Glomerular visceral epithelial cell (primary cell): ENCODE data around the gene PNMA8C.
A peak's percentile ranks its signal among the peaks of the same experiment; 100 is the strongest.
"Not testable (repeated sequence)": the region's sequence is repeated elsewhere in the genome, so short reads cannot be mapped to it uniquely, and the experiment has no call there.

Experiments used
- DNase-seq: peaks from one replicate; pipeline ENCODE4 v3.0.0-alpha.2; 2016; ENCODE audit errors: extremely low spot score

PNMA8C gene

GRCh38 chr19:46447824-46448223 is 19.1 kb upstream of the PNMA8C start:
- no peak for DNase-seq

GRCh38 chr19:46447006-46447405 is 18.3 kb upstream of the PNMA8C start:
- no peak for DNase-seq

GRCh38 chr19:46446021-46446420 is 17.3 kb upstream of the PNMA8C start:
- no peak for DNase-seq

- peak; percentile 63 for DNase-seq
Measured at GRCh38 chr19:46442808-46443450, 14.2 kb upstream of the PNMA8C start.

GRCh38 chr19:46441866-46442265 is 13.1 kb upstream of the PNMA8C start:
- no peak for DNase-seq

- DNase-seq = not testable (repeated sequence)
Measured at GRCh38 chr19:46435689-46436088, 7.0 kb upstream of the PNMA8C start.

GRCh38 chr19:46435009-46435408 is 6.3 kb upstream of the PNMA8C start:
- no peak for DNase-seq

- DNase-seq = not testable (repeated sequence)
Measured at GRCh38 chr19:46433470-46433869, 4.7 kb upstream of the PNMA8C start.

GRCh38 chr19:46431824-46432223 is 3.1 kb upstream of the PNMA8C start:
- DNase-seq = no peak

GRCh38 chr19:46429999-46430398 is 1.3 kb upstream of the PNMA8C start:
- DNase-seq = no peak

- no peak for DNase-seq
Measured at GRCh38 chr19:46427518-46428045, 1.2 kb downstream of the PNMA8C start.

- peak; percentile 50 for DNase-seq
Measured at GRCh38 chr19:46426506-46427162, 2.1 kb downstream of the PNMA8C start.

- peak; percentile 71 for DNase-seq
Measured at GRCh38 chr19:46426035-46426505, 2.7 kb downstream of the PNMA8C start.

GRCh38 chr19:46423188-46423587 is 5.5 kb downstream of the PNMA8C start:
- DNase-seq = no peak

- DNase-seq = no peak
Measured at GRCh38 chr19:46422344-46422743, 6.4 kb downstream of the PNMA8C start.

- DNase-seq = no peak
Measured at GRCh38 chr19:46420056-46420455, 8.7 kb downstream of the PNMA8C start.

GRCh38 chr19:46415804-46416709 is 12.7 kb downstream of the PNMA8C start:
- DNase-seq = peak; percentile 92

- DNase-seq = not testable (repeated sequence)
Measured at GRCh38 chr19:46414899-46415298, 13.8 kb downstream of the PNMA8C start.

GRCh38 chr19:46413262-46414031 is 15.3 kb downstream of the PNMA8C start, which contains the start of gene CCDC8:
CCDC8 (minus strand) TSS chr19:46413564; CDS start chr19:46412810, 754 bp downstream.
- DNase-seq = peak; percentile 96

GRCh38 chr19:46412650-46413261 is 16.0 kb downstream of the PNMA8C start:
- no peak for DNase-seq
